Neural cell (in vitro differentiated cells): ENCODE measurements around the gene NTHL1.

Source experiments
- CTCF ChIP-seq: fragments of 450-650 bp; IDR thresholded peaks from 2 replicates; pipeline ENCODE4 v1.5.1; 2014; ENCODE audit warnings: antibody characterized with exemption, mild to moderate bottlenecking, moderate library complexity; ENCODE audit not compliant: poor library complexity, severe bottlenecking
- POLR2AphosphoS5 ChIP-seq: IDR thresholded peaks from 2 replicates; pipeline ENCODE4 v1.6.1; 2012
- TAF1 ChIP-seq: IDR thresholded peaks from 2 replicates; pipeline ENCODE4 v1.6.1; 2012; ENCODE audit warnings: low read depth

- TF ChIP-seq CTCF (no peak), POLR2AphosphoS5 (no peak), TAF1 (no peak)
Measured at GRCh38 chr16:2071454-2072202, 24.0 kb upstream of the NTHL1 start.
